HG02610 (cell line): ENCODE data around the gene GLCE.

Experiments
- ATAC-seq: cut with Tn5 transposase; IDR thresholded peaks from one replicate; pipeline ENCODE4 v1.9.1; 2021; ENCODE audit warnings: mild to moderate bottlenecking, moderate library complexity; ENCODE audit not compliant: unreplicated experiment

Gene GLCE

GRCh38 chr15:69160141-69160993, at the start of gene GLCE:
TSS of gene GLCE (plus strand) at chr15:69160635. CDS start at chr15:69255807, 95,172 bp downstream.
- peak; percentile 97 for ATAC-seq

- ATAC-seq = no peak
Measured at GRCh38 chr15:69114331-69114928, 46.0 kb upstream of the GLCE start.

- no peak for ATAC-seq
Measured at GRCh38 chr15:69115031-69115430, 45.4 kb upstream of the GLCE start.

- no peak for ATAC-seq
Measured at GRCh38 chr15:69116391-69116790, 44.0 kb upstream of the GLCE start.

- ATAC-seq = no peak
Measured at GRCh38 chr15:69117431-69117871, 43.0 kb upstream of the GLCE start.

- ATAC-seq = no peak
Measured at GRCh38 chr15:69118089-69118488, 42.3 kb upstream of the GLCE start.

GRCh38 chr15:69119001-69119400, 41.4 kb upstream of the GLCE start:
- no peak for ATAC-seq

- ATAC-seq = no peak
Measured at GRCh38 chr15:69119683-69120395, 40.6 kb upstream of the GLCE start.

- ATAC-seq = no peak
Measured at GRCh38 chr15:69120732-69121131, 39.7 kb upstream of the GLCE start.

- ATAC-seq = no peak
Measured at GRCh38 chr15:69121198-69121828, 39.1 kb upstream of the GLCE start.

- no peak for ATAC-seq
Measured at GRCh38 chr15:69125236-69125635, 35.2 kb upstream of the GLCE start.

GRCh38 chr15:69126054-69126469, 34.4 kb upstream of the GLCE start:
- no peak for ATAC-seq

GRCh38 chr15:69127306-69127705, 33.1 kb upstream of the GLCE start:
- ATAC-seq = no peak

GRCh38 chr15:69128667-69129311, 31.6 kb upstream of the GLCE start:
- no peak for ATAC-seq

GRCh38 chr15:69131362-69132220, 28.8 kb upstream of the GLCE start:
- ATAC-seq = no peak

GRCh38 chr15:69132430-69132829, 28.0 kb upstream of the GLCE start:
- no peak for ATAC-seq

- ATAC-seq = no peak
Measured at GRCh38 chr15:69132977-69133861, 27.2 kb upstream of the GLCE start.

- ATAC-seq = no peak
Measured at GRCh38 chr15:69133862-69134519, 26.4 kb upstream of the GLCE start.
